ENCODE measurements around the gene KATNAL2. TPM values are rescaled to one million over a fixed set of nuclear protein-coding genes. Genes with fewer than 3 reads are reported as not detected.

The KATNAL2 gene
- total and polyA plus RNA-seq, 4 donors, result 1.5 to 8.0 (median 4.1) TPM

DNA sequence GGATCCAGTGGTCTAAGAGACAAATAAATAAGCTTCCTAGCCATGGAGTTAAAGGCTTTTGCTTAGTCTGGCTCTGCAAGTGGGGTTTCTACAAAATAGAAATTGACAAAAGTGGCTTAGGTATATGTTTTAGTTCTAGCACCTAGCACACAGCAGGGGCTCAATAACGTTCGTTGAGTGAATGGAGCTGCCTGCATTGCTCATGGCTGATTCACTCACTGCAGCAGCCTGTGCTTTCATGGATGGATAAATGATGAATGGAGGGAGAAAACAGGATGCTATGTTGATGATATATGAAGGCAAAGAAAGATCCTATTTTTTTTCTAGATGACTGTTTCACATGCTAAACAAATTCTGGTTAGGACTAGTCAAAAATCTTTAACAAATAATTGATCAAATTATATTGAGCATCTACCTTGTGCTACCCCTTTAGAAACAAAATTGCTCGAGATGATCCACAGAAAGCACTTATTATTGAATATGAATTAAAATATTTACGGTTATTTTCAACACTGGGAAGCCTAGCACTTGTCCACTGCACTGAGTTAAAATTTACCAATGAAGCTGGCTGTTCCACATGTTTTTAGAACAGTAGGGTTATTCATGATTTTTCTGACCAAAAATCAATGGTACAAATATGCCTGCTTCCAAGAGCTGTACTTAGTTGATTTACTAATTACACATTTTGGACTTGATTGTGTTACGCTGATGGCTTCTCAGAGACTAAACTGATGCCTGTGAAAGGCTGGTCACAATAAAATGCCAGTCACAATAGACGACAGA, 193.3 kb downstream of the KATNAL2 start:
- ATAC-seq (ENCODE audit: insufficient read depth, low FRiP score), result no peak
- Histone ChIP-seq H3K27me3 (ENCODE audit: control insufficient read depth in 3 of 3, insufficient read depth in 3 of 3, low read length in 2 of 3) (no peaks in the 10 kb centered on the region), H3K36me3 (ENCODE audit: control insufficient read depth in 4 of 4, insufficient read depth in 4 of 4, low read length in 4 of 4) (peaks cover 15 to 43% (median 36%) of the 10 kb centered on the region in 4 donors), H3K9me3 (ENCODE audit: control insufficient read depth in 4 of 4, insufficient read depth in 3 of 4, low read length in 3 of 4) (no peaks in the 10 kb centered on the region), H3K4me3 (no peak overlapping the region), H3K9ac (ENCODE audit: insufficient read depth in 1 of 2, low read length in 2 of 2) (no peak overlapping the region), H3K4me1 (ENCODE audit: control insufficient read depth in 5 of 5, insufficient read depth in 5 of 5, low read length in 5 of 5) (no peaks in the 10 kb centered on the region), H3K27ac (ENCODE audit: low read depth in 1 of 2, low read length in 1 of 2) (no peak overlapping the region)
- TF ChIP-seq, protein P1, sequence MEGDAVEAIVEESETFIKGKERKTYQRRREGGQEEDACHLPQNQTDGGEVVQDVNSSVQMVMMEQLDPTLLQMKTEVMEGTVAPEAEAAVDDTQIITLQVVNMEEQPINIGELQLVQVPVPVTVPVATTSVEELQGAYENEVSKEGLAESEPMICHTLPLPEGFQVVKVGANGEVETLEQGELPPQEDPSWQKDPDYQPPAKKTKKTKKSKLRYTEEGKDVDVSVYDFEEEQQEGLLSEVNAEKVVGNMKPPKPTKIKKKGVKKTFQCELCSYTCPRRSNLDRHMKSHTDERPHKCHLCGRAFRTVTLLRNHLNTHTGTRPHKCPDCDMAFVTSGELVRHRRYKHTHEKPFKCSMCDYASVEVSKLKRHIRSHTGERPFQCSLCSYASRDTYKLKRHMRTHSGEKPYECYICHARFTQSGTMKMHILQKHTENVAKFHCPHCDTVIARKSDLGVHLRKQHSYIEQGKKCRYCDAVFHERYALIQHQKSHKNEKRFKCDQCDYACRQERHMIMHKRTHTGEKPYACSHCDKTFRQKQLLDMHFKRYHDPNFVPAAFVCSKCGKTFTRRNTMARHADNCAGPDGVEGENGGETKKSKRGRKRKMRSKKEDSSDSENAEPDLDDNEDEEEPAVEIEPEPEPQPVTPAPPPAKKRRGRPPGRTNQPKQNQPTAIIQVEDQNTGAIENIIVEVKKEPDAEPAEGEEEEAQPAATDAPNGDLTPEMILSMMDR (IDR thresholded peaks at IDR 0.05; ENCODE audit: control extremely low read depth, extremely low read depth), result no peak
- 86 to 95% methylated on average over 6 of the region's 6 CpGs for WGBS, 2 donors
- DNase-seq, result no peak

DNA sequence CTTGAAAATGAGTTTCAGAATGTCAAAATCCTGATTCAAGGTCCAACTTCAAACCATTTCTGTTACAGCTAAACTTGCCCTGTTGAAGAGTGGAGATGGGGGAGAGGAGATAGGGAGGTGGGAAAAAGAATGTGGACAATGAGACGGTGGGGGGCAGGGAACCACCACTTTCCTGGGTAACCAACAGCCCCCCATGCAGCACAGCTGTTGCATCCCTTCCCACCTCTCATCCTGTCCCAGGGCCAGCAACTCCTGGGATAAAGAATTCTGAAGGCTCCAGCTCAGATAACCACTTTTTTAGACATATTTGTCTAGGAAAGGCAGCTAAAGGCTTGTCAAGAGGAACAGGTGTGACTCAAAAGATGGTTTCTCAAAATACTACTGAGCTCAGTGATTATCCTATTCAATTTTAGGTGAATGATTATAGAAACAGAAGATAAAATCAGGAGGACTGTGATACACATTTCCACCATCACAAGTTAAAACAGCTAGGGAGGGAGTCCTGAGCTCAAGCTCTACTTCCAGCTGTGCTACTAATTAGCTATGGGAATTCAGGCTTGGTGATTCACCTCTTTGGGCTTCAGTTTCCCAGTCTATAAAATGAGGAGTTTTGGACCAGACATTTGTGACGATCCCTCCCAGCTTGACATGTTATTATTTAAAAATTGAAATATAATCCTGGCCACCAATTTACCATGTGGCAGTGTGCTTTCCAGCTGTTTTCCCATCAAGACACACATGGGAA, 196.6 kb downstream of the KATNAL2 start:
- 96 to 98% methylated on average over 2 of the region's 2 CpGs for WGBS, 2 donors
- ATAC-seq (ENCODE audit: insufficient read depth, low FRiP score), result no peak
- H3K36me3 ChIP-seq (ENCODE audit: control insufficient read depth in 4 of 4, insufficient read depth in 4 of 4, low read length in 4 of 4), result peaks cover 18 to 29% (median 26%) of the 10 kb centered on the region in 4 donors

DNA sequence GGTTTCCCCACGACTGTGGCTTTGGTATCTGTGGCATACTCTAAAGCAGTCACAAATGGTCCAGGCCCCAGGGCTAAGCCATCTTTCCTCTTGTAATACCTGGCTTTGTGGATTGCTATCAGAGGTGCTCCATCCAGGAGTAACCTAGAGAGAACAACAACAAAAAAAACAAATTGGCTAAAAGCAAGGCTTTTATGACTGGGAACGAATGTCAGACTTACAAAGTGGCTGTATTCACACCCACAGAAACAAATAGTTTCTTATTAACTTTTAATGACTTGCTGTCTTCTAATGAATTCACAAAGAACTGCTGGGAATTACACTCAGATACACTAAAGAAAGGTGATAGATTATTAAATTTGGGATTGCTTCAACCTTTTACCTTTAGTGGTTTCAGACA, 197.8 kb downstream of the KATNAL2 start:
- DNase-seq, result no peak
- TF ChIP-seq, protein P1 (IDR thresholded peaks at IDR 0.05; ENCODE audit: control extremely low read depth, extremely low read depth), result no peak
- H3K27me3 ChIP-seq (ENCODE audit: control insufficient read depth in 3 of 3, insufficient read depth in 3 of 3, low read length in 2 of 3), result no peaks in the 10 kb centered on the region
- H3K36me3 ChIP-seq (ENCODE audit: control insufficient read depth in 4 of 4, insufficient read depth in 4 of 4, low read length in 4 of 4), result peaks cover 18 to 26% (median 21%) of the 10 kb centered on the region in 4 donors
- H3K9ac ChIP-seq (ENCODE audit: insufficient read depth in 1 of 2, low read length in 2 of 2), result no peak overlapping the region
- ATAC-seq (ENCODE audit: insufficient read depth, low FRiP score), result no peak
- H3K4me1 ChIP-seq (ENCODE audit: control insufficient read depth in 5 of 5, insufficient read depth in 5 of 5, low read length in 5 of 5), result no peaks in the 10 kb centered on the region
- 88 to 96% methylated on average over 2 of the region's 2 CpGs for WGBS, 2 donors
- no peak overlapping the region for H3K4me3 ChIP-seq
- no peaks in the 10 kb centered on the region for H3K9me3 ChIP-seq (ENCODE audit: control insufficient read depth in 4 of 4, insufficient read depth in 3 of 4, low read length in 3 of 4)
- no peak overlapping the region for H3K27ac ChIP-seq (ENCODE audit: low read depth in 1 of 2, low read length in 1 of 2)

More for the DNA sequence above, 196.6 kb downstream of the KATNAL2 start:
- H3K4me1 ChIP-seq (ENCODE audit: control insufficient read depth in 5 of 5, insufficient read depth in 5 of 5, low read length in 5 of 5), result no peaks in the 10 kb centered on the region
- TF ChIP-seq, protein P1 (IDR thresholded peaks at IDR 0.05; ENCODE audit: control extremely low read depth, extremely low read depth), result no peak
- DNase-seq, result no peak
- no peak overlapping the region for H3K27ac ChIP-seq (ENCODE audit: low read depth in 1 of 2, low read length in 1 of 2)
- no peak overlapping the region for H3K9ac ChIP-seq (ENCODE audit: insufficient read depth in 1 of 2, low read length in 2 of 2)
- H3K9me3 ChIP-seq (ENCODE audit: control insufficient read depth in 4 of 4, insufficient read depth in 3 of 4, low read length in 3 of 4), result no peaks in the 10 kb centered on the region
- no peaks in the 10 kb centered on the region for H3K27me3 ChIP-seq (ENCODE audit: control insufficient read depth in 3 of 3, insufficient read depth in 3 of 3, low read length in 2 of 3)
- no peak overlapping the region for H3K4me3 ChIP-seq

Measured in lung (tissue), 12 donors.